OCI-LY3 (cell line): ENCODE measurements around the gene MRPS31.
A peak's percentile ranks its signal among the peaks of the same experiment; 100 is the strongest.

Experiments
- H2AFZ ChIP-seq: fragments of 200-600, 300-600 bp; shearing (Covaris generic); 2 replicates; pipeline ENCODE4 v1.6.0; 2014; ENCODE audit warnings: antibody characterized with exemption, low read depth, low read length
- H3K27ac ChIP-seq: fragments of 200-600, 300-600 bp; sonication (generic); 2 replicates; pipeline ENCODE4 v1.5.1; 2014; ENCODE audit warnings: mild to moderate bottlenecking, low read length, moderate library complexity, mixed read lengths
- H3K27me3 ChIP-seq: fragments of 200-600, 300-600 bp; sonication (generic); 2 replicates; pipeline ENCODE4 v1.6.1; 2014; ENCODE audit warnings: low read depth, low read length, mixed read lengths
- H3K36me3 ChIP-seq: fragments of 200-600, 300-600 bp; sonication (generic); replicated peaks from 2 replicates; pipeline ENCODE3; 2014; ENCODE audit warnings: low read depth, low read length, mixed read lengths
- H3K4me1 ChIP-seq: fragments of 300-600, 200-600 bp; sonication (generic); 2 replicates; pipeline ENCODE4 v1.6.1; 2014; ENCODE audit warnings: low read length, mixed read lengths
- H3K4me2 ChIP-seq: fragments of 200-600, 300-600 bp; sonication (generic); 2 replicates; pipeline ENCODE4 v1.6.1; 2014; ENCODE audit warnings: low read length, mixed read lengths
- H3K4me3 ChIP-seq: fragments of 300-600, 200-600 bp; sonication (generic); 2 replicates; pipeline ENCODE4 v1.5.1; 2014; ENCODE audit warnings: antibody characterized with exemption, mild to moderate bottlenecking, low read length, moderate library complexity
- H3K79me2 ChIP-seq: fragments of 300-600, 200-600 bp; shearing (Covaris generic); 2 replicates; pipeline ENCODE4 v1.6.1; 2014; ENCODE audit warnings: mild to moderate bottlenecking, low read length, mixed read lengths
- H3K9ac ChIP-seq: fragments of 300-600, 200-600 bp; shearing (Covaris generic); 2 replicates; pipeline ENCODE4 v1.6.0; 2014; ENCODE audit warnings: mild to moderate bottlenecking, low read length, moderate library complexity
- H3K9me3 ChIP-seq: fragments of 200-600, 300-600 bp; shearing (Covaris generic); 2 replicates; pipeline ENCODE4 v1.6.1; 2014; ENCODE audit warnings: low read length, mixed read lengths; ENCODE audit not compliant: insufficient read depth
- H4K20me1 ChIP-seq: fragments of 200-600, 300-600 bp; sonication (generic); 2 replicates; pipeline ENCODE4 v1.6.1; 2016; ENCODE audit warnings: low read length, mixed read lengths; ENCODE audit not compliant: insufficient read depth
- CTCF ChIP-seq: fragments of 200-600, 300-600 bp; sonication (generic); IDR thresholded peaks from 2 replicates; pipeline ENCODE4 v1.5.1; 2014; ENCODE audit warnings: antibody characterized with exemption, low read length, low read depth
- EZH2phosphoT487 ChIP-seq: fragments of 200-600 bp; shearing (Covaris generic); IDR thresholded peaks from 2 replicates; pipeline ENCODE4 v1.6.1; 2018; ENCODE audit warnings: antibody characterized with exemption, mixed run types, low read depth

Gene MRPS31

GRCh38 chr13:40779049-40779448, 8.1 kb upstream of the MRPS31 start:
- Histone ChIP-seq H2AFZ (no peak overlapping the region), H3K9me3 (no peaks in the 10 kb centered on the region), H3K36me3 (no peaks in the 10 kb centered on the region), H3K4me1 (peaks cover 25% of the 10 kb centered on the region), H3K27ac (no peak overlapping the region), H3K9ac (no peak overlapping the region), H4K20me1 (no peaks in the 10 kb centered on the region), H3K27me3 (no peaks in the 10 kb centered on the region), H3K4me2 (no peak overlapping the region), H3K4me3 (no peak overlapping the region), H3K79me2 (no peaks in the 10 kb centered on the region)
- no peak for TF ChIP-seq EZH2phosphoT487
- 0 out of 2 replicates have a peak, but pooled peaks have one; percentile 4 for TF ChIP-seq CTCF

GRCh38 chr13:40777809-40778175, 6.8 kb upstream of the MRPS31 start:
- H3K9me3 ChIP-seq: no peaks in the 10 kb centered on the region
- peak overlapping the region; percentile 73 for H3K4me3 ChIP-seq
- H3K4me2 ChIP-seq: peak overlapping the region; percentile 69
- peak overlapping the region; percentile 94 for H2AFZ ChIP-seq
- no peaks in the 10 kb centered on the region for H3K27me3 ChIP-seq
- H3K36me3 ChIP-seq: no peaks in the 10 kb centered on the region
- H3K27ac ChIP-seq: no peak overlapping the region
- TF ChIP-seq EZH2phosphoT487 (no peak), CTCF (no peak)
- H4K20me1 ChIP-seq: no peaks in the 10 kb centered on the region
- H3K9ac ChIP-seq: no peak overlapping the region
- peaks cover 25% of the 10 kb centered on the region for H3K4me1 ChIP-seq
- H3K79me2 ChIP-seq: no peaks in the 10 kb centered on the region

- Histone ChIP-seq H3K4me2 (peak overlapping the region; percentile 69), H3K4me3 (peak overlapping the region; percentile 73), H3K4me1 (peaks cover 25% of the 10 kb centered on the region)
Observed at GRCh38 chr13:40777166-40777808, 6.3 kb upstream of the MRPS31 start.

GRCh38 chr13:40776681-40777165, 5.7 kb upstream of the MRPS31 start:
- H2AFZ ChIP-seq: peak overlapping the region; percentile 94
- no peaks in the 10 kb centered on the region for H4K20me1 ChIP-seq
- peak overlapping the region; percentile 51 for H3K9ac ChIP-seq
- H3K36me3 ChIP-seq: no peaks in the 10 kb centered on the region
- peak overlapping the region; percentile 73 for H3K4me3 ChIP-seq
- no peaks in the 10 kb centered on the region for H3K27me3 ChIP-seq
- peak overlapping the region; percentile 48 for H3K27ac ChIP-seq
- H3K4me1 ChIP-seq: peaks cover 21% of the 10 kb centered on the region
- no peaks in the 10 kb centered on the region for H3K9me3 ChIP-seq
- H3K4me2 ChIP-seq: peak overlapping the region; percentile 69
- no peak for TF ChIP-seq EZH2phosphoT487
- TF ChIP-seq CTCF: no peak
- H3K79me2 ChIP-seq: no peaks in the 10 kb centered on the region

More at GRCh38 chr13:40777166-40777808, 6.3 kb upstream of the MRPS31 start:
- Histone ChIP-seq H2AFZ (peak overlapping the region; percentile 94), H3K9me3 (no peaks in the 10 kb centered on the region), H3K79me2 (no peaks in the 10 kb centered on the region), H3K27ac (peak overlapping the region; percentile 48), H3K9ac (peak overlapping the region; percentile 51), H3K36me3 (no peaks in the 10 kb centered on the region), H3K27me3 (no peaks in the 10 kb centered on the region), H4K20me1 (no peaks in the 10 kb centered on the region)
- TF ChIP-seq CTCF (peak; percentile 90), EZH2phosphoT487 (no peak)
